Measurements from ENCODE around the gene ZNF574. TPM values are rescaled to one million over a fixed set of nuclear protein-coding genes. Genes with fewer than 3 reads are reported as not detected.
"Not testable (repeated sequence)": the region's sequence is repeated elsewhere in the genome, so short reads cannot be mapped to it uniquely, and the experiment has no call there.

Gene ZNF574
- 10 to 100 TPM; 12.7 to 20.2 (median 16.8) TPM for polyA plus RNA-seq (ENCODE audit: insufficient read length in 4 of 4)

GRCh38 chr19:42075616-42076379 is at the start of gene ZNF574:
ZNF574 (plus strand) TSS chr19:42076166; CDS start chr19:42078607, 2,441 bp downstream.
- DNase-seq (ENCODE audit: low read depth in 4 of 4, low spot score in 2 of 4): peak; percentile 97 to 99 (median 98)

- no peak for DNase-seq (ENCODE audit: low read depth in 4 of 4, low spot score in 2 of 4)
Observed at GRCh38 chr19:42028304-42029216, 47.4 kb upstream of the ZNF574 start.

GRCh38 chr19:42030645-42031440 is 45.1 kb upstream of the ZNF574 start:
- no peak for DNase-seq (ENCODE audit: low read depth in 4 of 4, low spot score in 2 of 4)

- DNase-seq (ENCODE audit: low read depth in 4 of 4, low spot score in 2 of 4): peak in 1 of 4 donors; percentile 40
Observed at GRCh38 chr19:42032431-42032830, 43.5 kb upstream of the ZNF574 start.

- DNase-seq (ENCODE audit: low read depth in 4 of 4, low spot score in 2 of 4): no peak
Observed at GRCh38 chr19:42033413-42033812, 42.6 kb upstream of the ZNF574 start.

- DNase-seq (ENCODE audit: low read depth in 4 of 4, low spot score in 2 of 4): peak in 1 of 4 donors; percentile 36
Observed at GRCh38 chr19:42034640-42035391, 41.1 kb upstream of the ZNF574 start.

GRCh38 chr19:42037649-42038048 is 38.3 kb upstream of the ZNF574 start:
- no peak for DNase-seq (ENCODE audit: low read depth in 4 of 4, low spot score in 2 of 4)

GRCh38 chr19:42038666-42039065 is 37.3 kb upstream of the ZNF574 start:
- no peak for DNase-seq (ENCODE audit: low read depth in 4 of 4, low spot score in 2 of 4)

- no peak for DNase-seq (ENCODE audit: low read depth in 4 of 4, low spot score in 2 of 4)
Observed at GRCh38 chr19:42040031-42040430, 35.9 kb upstream of the ZNF574 start.

- not testable (repeated sequence) for DNase-seq (ENCODE audit: low read depth in 4 of 4, low spot score in 2 of 4)
Observed at GRCh38 chr19:42040491-42040890, 35.5 kb upstream of the ZNF574 start.

GRCh38 chr19:42042455-42043170 is 33.4 kb upstream of the ZNF574 start:
- no peak for DNase-seq (ENCODE audit: low read depth in 4 of 4, low spot score in 2 of 4)

GRCh38 chr19:42045575-42045974 is 30.4 kb upstream of the ZNF574 start:
- no peak for DNase-seq (ENCODE audit: low read depth in 4 of 4, low spot score in 2 of 4)

- DNase-seq (ENCODE audit: low read depth in 4 of 4, low spot score in 2 of 4): no peak
Observed at GRCh38 chr19:42048992-42049391, 27.0 kb upstream of the ZNF574 start.

- DNase-seq (ENCODE audit: low read depth in 4 of 4, low spot score in 2 of 4): no peak
Observed at GRCh38 chr19:42051166-42052115, 24.5 kb upstream of the ZNF574 start.

- DNase-seq (ENCODE audit: low read depth in 4 of 4, low spot score in 2 of 4): no peak
Observed at GRCh38 chr19:42052241-42052863, 23.6 kb upstream of the ZNF574 start.

- no peak for DNase-seq (ENCODE audit: low read depth in 4 of 4, low spot score in 2 of 4)
Observed at GRCh38 chr19:42053037-42053935, 22.7 kb upstream of the ZNF574 start.

- DNase-seq (ENCODE audit: low read depth in 4 of 4, low spot score in 2 of 4): no peak
Observed at GRCh38 chr19:42054205-42054604, 21.8 kb upstream of the ZNF574 start.

All from left renal cortex interstitium (tissue), 4 donors.